Suppressor macrophage treated with lipopolysaccharide for 1 hour (primary cell): ENCODE results near the gene KREMEN1.
"Not testable (repeated sequence)": the region's sequence is repeated elsewhere in the genome, so short reads cannot be mapped to it uniquely, and the experiment has no call there.

Source experiments
- DNase-seq, 3 donors: peaks; one replicate each; pipeline ENCODE4 v3.0.0-alpha.2; 2020 to 2022

The KREMEN1 gene, protein sequence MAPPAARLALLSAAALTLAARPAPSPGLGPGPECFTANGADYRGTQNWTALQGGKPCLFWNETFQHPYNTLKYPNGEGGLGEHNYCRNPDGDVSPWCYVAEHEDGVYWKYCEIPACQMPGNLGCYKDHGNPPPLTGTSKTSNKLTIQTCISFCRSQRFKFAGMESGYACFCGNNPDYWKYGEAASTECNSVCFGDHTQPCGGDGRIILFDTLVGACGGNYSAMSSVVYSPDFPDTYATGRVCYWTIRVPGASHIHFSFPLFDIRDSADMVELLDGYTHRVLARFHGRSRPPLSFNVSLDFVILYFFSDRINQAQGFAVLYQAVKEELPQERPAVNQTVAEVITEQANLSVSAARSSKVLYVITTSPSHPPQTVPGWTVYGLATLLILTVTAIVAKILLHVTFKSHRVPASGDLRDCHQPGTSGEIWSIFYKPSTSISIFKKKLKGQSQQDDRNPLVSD

DNA sequence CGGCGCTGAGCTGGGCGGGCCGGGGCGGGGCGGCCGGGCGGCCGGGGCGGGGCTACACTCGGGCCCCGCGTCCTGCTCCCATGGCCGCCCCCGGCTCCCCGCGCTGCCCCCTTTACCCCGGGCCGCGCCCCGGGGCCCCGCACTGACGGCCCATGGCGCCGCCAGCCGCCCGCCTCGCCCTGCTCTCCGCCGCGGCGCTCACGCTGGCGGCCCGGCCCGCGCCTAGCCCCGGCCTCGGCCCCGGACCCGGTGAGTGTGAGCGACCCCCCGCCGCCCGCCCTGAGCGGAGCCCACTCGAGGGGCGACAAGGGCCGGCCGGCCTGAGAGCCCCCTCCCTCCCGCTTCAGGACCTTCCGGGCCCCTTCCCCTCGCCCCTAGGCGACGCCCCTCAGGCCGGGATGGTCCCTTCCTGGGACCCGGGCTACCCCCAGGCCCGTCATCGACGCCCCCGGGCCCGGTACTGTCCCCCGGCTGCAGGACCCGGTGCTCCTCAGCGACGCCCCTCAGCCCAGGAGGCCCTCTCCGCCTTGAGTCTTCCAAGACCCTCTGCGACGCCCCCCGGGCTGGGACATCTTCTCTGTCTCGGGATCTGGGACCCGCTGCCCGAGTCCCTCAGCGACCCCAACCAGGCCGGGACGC lies at the start of gene KREMEN1:
Gene KREMEN1, plus strand, starts transcription at position 57 of the 639 bp plus-strand sequence. Its CDS starts 96 bp downstream, at position 153.
- no peak for DNase-seq

GRCh38 chr22:29023172-29023796 lies 49.6 kb upstream of the KREMEN1 start:
- no peak for DNase-seq

DNA sequence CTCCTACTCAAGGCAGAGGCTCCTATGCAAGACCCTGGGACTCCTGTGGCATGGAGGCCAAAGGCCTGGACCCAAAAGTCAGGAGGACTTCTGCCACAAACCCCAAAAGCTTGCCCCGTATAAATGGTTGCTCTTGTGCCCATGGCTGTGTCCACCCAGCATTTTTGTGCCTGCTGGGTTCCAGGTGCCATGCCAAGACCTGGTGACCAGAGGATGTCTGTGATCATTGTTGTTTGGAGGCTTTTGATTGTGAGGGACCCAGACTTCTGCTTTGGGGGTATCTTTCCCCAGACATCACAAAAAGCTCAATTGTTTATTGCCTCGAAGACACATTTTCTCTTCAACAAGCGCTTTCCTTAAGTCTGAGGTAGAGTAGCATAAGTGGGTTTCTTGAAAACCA lies 46.3 kb upstream of the KREMEN1 start:
- no peak for DNase-seq

GRCh38 chr22:29028468-29028867 lies 44.4 kb upstream of the KREMEN1 start:
- DNase-seq, result no peak

DNA sequence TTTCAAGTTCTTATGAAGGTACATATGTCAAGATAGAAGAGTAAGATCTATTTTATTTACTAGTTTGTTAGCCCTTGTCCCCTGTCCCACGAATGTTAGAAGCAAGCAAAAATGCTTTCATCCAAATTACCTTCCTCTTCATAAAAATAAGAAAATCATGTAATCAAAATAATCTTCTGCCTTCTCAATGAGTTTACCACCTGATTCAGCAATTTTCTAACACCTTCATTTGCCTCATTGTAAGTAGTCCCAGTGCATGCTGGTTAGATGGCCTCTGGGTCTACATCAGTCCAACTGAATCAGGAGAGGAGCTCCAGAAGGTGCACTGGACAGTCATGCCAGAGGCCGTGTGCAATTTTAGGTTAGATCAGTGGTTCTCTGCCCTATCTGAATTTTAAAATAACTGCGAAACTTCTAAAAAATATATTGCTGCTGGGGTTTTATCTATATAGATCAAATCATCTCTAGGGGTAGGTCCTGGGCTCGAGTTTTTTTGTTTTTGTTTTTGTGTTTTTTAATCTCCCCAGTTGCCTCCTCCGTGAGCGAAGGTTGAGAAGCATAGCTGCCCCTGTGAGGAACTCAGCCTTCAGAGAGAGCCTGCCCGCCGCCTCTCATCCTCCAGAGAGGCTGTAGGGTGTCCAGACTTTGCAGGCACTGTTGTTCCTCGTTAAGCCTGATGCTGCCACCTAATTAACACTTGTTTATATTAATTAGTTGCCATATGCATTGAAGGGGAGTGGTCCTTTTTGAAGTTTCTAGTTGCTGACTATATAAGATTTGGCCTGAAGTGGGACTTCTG lies 43.4 kb upstream of the KREMEN1 start:
- DNase-seq, result no peak

DNA sequence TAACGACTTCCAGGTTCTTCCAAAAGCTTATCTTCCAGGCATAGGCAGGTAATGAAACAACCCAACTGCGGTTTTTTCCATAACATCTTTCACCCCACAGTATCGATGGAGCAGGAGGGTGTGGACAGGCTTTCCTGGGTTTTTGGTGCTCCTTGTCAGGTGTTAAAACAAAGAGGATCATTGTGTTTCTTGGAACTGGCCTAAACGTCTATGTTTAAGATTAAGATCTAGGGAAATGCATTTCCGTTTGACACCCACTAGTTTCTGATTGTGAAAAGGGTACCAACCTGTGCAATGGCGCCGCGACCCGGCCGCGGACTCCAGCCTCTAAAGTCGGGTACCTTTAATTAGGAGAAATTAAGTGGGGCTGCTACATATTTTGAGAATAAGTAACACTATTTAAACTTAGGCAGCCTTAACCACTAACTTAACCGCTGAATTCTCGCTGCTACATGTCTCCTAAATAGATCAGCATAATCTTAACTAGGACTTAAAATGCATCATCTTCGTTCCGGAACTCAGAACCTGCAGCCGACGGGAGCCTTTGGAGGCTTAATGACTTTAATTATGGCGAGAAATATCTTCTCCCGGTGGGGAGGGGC lies 42.7 kb upstream of the KREMEN1 start:
- DNase-seq, result peak in 1 of 3 donors; percentile 9

GRCh38 chr22:29030618-29031226 lies 42.1 kb upstream of the KREMEN1 start:
- peak in 1 of 3 donors; percentile 30 for DNase-seq

DNA sequence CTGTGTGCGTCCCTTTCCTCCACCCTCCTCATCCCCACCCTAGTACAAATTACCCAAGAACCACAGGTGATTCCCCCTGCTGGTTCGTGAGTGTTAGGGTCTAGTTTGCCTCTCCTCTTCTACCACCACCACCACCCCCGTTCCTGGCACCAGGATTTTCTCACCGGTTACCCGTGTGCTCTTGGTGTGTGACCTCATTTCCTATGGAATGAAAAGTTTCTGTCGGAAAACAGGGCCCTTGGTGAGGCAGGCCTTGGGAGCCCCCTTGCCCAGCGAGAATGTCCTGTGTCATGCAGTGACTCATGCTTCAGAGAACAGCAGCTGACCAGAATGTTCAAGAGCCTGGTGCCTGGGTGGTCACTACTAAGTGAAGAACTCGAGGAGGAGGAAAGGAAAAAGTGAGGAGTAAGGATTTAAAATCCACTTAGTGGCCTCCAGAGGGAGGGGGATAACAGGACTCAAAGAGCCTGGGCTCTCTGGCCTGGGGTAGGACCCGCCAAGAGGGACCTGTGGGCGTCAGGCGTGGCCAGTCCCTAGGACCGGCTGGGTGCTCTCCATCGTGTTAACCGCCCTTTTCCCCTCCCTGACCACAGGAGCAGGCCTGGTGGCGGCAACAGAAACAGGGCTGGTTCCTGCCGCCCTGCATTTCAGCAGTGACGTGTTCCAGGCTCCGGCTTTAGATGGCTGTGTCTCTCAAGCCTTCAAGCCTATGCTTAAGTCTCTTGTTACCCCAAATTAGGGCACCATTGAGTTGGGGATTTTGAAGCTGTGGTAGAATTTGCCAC lies 41.4 kb upstream of the KREMEN1 start:
- DNase-seq, result peak; percentile 77 to 87 (median 83)

DNA sequence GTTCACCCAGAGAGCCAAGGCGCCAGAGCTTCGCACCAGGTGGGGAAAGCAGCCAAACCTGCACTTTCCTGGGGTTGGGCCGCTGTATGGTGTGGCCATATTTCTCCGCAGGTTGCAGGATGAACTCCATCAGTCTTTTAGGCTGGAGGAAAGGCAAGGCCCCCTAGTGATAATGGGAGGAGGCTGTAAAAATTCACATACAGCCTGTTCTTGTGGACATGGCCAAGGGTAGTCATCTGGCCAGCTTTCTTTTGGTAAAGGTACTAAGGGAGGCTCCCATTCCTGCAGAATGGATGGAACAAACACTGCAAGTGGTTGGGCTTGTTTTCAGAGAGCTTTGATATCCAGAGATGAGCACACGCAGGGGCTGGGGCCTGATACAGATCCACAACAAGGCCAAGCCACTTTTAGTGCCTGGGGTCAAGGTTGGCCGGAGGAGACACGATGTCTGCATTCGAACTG lies 40.8 kb upstream of the KREMEN1 start:
- no peak for DNase-seq

DNA sequence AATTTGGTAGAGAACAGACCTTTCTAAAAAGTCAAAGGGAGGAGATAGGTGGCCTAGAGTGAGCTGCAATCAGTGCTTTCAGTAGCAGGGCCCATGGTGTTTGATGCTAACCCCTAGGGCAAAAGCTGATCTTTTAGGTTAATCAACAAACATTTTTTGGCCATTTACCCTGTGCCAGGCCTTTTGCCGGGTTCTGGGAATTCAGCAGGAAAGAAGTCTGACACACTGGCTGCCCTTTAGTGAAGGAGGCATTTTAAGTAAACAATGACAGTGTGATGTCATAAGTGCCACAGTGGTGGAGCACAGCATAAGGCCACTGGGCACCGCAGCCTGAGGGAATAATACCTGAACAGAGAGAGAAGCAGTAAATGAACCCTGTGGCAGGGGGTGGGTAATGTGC lies 40.3 kb upstream of the KREMEN1 start:
- no peak for DNase-seq

DNA sequence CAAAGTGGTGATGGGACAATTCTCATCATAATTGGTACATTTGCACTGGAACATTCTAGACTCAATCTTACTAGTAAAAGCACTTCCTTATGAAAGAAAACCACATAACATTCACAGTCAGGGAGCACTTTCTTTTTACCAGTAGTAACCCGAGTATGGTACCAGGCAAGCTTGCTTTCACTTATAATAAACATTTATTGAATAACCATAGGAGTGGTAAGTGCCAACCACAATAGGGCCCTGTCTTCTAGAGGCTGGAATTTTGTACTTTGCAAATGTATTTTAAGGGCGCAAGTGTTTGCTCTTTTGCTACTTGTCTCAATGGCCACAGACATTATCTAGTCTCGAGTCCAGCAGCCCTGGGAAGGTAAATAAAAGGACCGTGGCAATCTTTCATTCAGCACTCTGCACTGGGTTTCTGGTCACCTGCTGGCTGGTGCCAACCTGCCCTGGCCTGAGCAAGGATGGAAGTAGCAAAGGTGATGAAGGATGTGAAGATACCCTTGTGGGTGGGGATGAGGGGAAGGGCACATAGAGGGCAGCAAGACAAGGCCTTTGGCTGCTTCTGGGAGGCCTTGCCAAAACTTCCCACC lies 35.4 kb upstream of the KREMEN1 start:
- no peak for DNase-seq

DNA sequence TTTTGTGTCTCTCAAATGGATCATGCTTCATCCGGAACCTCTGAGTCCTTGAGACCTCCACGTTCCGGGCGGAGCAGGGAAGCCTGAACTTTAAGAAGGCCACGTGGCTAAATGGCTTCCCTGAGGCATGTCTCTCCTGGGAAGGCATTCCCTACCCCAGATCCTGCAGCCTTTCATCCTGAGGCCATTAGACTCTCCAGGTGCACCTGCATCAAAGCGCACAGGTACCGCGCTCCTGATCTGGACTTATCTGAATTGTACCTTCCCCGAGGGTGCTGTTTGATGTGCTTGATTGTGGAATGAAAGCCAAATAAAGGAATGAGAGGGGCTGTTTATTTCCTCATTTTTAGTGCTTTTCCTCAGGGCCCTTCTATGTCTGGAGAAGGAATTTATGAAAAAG lies 33.7 kb upstream of the KREMEN1 start:
- DNase-seq, result no peak

GRCh38 chr22:29039684-29040083 lies 33.2 kb upstream of the KREMEN1 start:
- not testable (repeated sequence) for DNase-seq

DNA sequence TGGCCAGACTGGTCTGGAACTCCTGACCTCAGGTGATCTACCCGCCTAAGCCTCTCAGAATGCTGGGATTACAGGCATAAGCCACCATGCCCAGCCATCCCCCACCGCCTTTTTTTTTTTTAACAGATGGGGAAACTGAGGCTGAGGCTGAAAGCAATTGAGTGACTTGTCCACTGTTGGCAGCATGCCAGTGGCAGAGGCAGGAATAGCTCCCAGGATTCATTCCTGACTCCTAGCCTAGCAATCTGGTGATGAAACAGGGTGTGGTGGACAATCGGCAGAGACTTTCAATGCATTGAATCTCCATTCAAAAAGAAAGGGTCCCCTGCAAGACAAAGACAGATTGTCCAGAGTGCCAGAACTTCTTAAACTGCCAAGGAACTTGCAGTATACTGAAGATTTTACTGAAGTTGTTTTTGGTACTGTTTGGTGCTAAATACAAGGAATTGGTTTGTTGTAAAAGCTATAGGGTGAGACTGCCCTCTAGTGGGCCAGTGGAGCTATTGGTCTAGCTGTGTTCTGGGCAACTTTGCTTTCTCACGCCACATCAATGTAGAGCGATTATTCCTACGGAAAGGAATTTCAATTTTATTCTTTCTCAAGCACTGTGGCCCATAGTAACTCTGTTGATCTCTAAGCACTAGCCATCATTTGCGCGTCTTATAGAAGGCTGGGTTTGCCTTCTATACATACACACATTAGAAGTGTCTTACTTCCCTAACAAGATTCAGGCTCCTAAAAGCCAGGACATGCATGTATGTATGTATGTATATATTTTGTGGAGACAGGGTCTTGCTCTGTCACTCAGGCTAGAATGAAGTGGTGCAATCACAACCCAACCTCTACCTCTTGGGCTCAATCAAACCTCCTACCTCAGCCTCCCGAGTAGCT lies 32.2 kb upstream of the KREMEN1 start:
- DNase-seq, result peak; percentile 76 to 86 (median 83)

- DNase-seq, result no peak
Measured at GRCh38 chr22:29041408-29041807, 31.4 kb upstream of the KREMEN1 start.

DNA sequence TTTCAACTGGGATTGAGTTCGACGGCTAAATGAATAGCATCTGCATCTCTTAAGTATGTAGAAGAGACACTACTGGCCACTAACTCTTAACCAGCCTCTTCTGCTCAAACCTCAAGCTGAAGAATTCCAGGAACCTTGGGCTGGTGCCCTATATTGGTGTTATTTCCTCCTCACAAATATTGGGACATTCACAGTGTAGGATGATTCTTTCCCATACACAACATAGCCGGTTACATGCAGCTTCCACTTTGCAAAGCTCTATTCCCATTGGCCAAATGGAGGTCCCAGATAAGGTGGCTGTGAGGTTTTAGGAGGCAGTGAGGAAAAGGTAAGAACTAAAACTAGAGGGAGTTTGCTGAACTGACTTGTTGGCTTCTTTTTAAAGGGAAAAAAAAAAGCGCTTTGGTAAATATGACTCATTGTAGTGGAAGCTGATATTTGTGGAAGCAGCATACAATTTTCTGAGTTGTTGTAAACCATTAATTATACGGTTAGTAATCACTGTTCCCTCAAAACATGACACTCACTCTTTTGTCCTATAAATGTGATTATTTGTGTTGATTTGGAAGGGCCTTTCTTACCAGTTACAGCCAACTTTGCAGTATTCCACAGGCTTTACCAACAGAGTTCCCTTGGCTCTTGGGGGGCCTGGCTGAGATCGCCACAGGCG lies 28.8 kb upstream of the KREMEN1 start:
- DNase-seq, result no peak

GRCh38 chr22:29044657-29045176 lies 28.1 kb upstream of the KREMEN1 start:
- DNase-seq, result peak in 1 of 3 donors; percentile 22

GRCh38 chr22:29048822-29049654 lies 23.8 kb upstream of the KREMEN1 start:
- no peak for DNase-seq
